Measurements from ENCODE around the gene CCDC60. TPM values are rescaled to one million over a fixed set of nuclear protein-coding genes. Genes with fewer than 3 reads are reported as not detected.

Gene CCDC60
- total and polyA plus RNA-seq, 10 of the 15 experiments (the other 5 are each of a cell fraction or from before 2014, with no cell fraction given), result 0.19 TPM; not detected in 9

GRCh38 chr12:119369161-119369560, 34.6 kb downstream of the CCDC60 start:
- Histone ChIP-seq H3K9me3 (replicated peaks; ENCODE audit: control insufficient read depth, insufficient read depth, low read length) (no peaks in the 10 kb centered on the region), H3K4me2 (ENCODE audit: control insufficient read depth, insufficient read depth) (no peak overlapping the region), H3K4me1 (ENCODE audit: control insufficient read depth, insufficient read depth, low read length) (no peaks in the 10 kb centered on the region), H3K79me2 (ENCODE audit: control insufficient read depth, insufficient read depth, low read length) (no peaks in the 10 kb centered on the region), H3K27me3 (replicated peaks in 1 of 2; ENCODE audit: control insufficient read depth in 2 of 2, insufficient read depth in 2 of 2, low read length in 1 of 2) (no peaks in the 10 kb centered on the region), H3K9ac (ENCODE audit: control insufficient read depth, insufficient read depth, low read length) (no peak overlapping the region), H3K4me3 (no peak overlapping the region), H3K36me3 (ENCODE audit: control insufficient read depth in 2 of 2, insufficient read depth in 2 of 2, low read length in 1 of 2) (no peaks in the 10 kb centered on the region), H3K27ac (ENCODE audit: control insufficient read depth, insufficient read depth) (no peak overlapping the region), H2AFZ (ENCODE audit: control insufficient read depth, low read depth, low read length) (no peak overlapping the region), H4K20me1 (ENCODE audit: control insufficient read depth, insufficient read depth) (no peaks in the 10 kb centered on the region)
- ChIA-PET SMC1A (ENCODE audit: uncharacterized antibody, unreplicated experiment) (no interaction called here), RAD21 (ENCODE audit: unreplicated experiment) (no interaction called here), POLR2A (no interaction called here), CTCF (no interaction called here)
- no peak for TF ChIP-seq ESRRA (IDR thresholded peaks at IDR 0.05; ENCODE audit: low read length)
- TF ChIP-seq, protein P1, sequence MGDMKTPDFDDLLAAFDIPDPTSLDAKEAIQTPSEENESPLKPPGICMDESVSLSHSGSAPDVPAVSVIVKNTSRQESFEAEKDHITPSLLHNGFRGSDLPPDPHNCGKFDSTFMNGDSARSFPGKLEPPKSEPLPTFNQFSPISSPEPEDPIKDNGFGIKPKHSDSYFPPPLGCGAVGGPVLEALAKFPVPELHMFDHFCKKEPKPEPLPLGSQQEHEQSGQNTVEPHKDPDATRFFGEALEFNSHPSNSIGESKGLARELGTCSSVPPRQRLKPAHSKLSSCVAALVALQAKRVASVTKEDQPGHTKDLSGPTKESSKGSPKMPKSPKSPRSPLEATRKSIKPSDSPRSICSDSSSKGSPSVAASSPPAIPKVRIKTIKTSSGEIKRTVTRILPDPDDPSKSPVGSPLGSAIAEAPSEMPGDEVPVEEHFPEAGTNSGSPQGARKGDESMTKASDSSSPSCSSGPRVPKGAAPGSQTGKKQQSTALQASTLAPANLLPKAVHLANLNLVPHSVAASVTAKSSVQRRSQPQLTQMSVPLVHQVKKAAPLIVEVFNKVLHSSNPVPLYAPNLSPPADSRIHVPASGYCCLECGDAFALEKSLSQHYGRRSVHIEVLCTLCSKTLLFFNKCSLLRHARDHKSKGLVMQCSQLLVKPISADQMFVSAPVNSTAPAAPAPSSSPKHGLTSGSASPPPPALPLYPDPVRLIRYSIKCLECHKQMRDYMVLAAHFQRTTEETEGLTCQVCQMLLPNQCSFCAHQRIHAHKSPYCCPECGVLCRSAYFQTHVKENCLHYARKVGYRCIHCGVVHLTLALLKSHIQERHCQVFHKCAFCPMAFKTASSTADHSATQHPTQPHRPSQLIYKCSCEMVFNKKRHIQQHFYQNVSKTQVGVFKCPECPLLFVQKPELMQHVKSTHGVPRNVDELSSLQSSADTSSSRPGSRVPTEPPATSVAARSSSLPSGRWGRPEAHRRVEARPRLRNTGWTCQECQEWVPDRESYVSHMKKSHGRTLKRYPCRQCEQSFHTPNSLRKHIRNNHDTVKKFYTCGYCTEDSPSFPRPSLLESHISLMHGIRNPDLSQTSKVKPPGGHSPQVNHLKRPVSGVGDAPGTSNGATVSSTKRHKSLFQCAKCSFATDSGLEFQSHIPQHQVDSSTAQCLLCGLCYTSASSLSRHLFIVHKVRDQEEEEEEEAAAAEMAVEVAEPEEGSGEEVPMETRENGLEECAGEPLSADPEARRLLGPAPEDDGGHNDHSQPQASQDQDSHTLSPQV (IDR thresholded peaks at IDR 0.05), result no peak
- TF ChIP-seq SMARCA5 (IDR thresholded peaks at IDR 0.05), result no peak
- TF ChIP-seq, protein P2, sequence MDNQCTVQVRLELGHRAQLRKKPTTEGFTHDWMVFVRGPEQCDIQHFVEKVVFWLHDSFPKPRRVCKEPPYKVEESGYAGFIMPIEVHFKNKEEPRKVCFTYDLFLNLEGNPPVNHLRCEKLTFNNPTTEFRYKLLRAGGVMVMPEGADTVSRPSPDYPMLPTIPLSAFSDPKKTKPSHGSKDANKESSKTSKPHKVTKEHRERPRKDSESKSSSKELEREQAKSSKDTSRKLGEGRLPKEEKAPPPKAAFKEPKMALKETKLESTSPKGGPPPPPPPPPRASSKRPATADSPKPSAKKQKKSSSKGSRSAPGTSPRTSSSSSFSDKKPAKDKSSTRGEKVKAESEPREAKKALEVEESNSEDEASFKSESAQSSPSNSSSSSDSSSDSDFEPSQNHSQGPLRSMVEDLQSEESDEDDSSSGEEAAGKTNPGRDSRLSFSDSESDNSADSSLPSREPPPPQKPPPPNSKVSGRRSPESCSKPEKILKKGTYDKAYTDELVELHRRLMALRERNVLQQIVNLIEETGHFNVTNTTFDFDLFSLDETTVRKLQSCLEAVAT (IDR thresholded peaks at IDR 0.05), result no peak
- no peak for TF ChIP-seq CTCF (IDR thresholded peaks at IDR 0.05 in 2 of 3, conservative IDR thresholded peaks at IDR 0.05 in 1 of 3; ENCODE audit: control insufficient read depth in 2 of 3, extremely low read depth in 1 of 3, insufficient read depth in 1 of 3, low read depth in 3 of 3, low read length in 3 of 3)
- no peak for TF ChIP-seq SMAD5 (IDR thresholded peaks at IDR 0.05; ENCODE audit: low read depth)
- in situ Hi-C loops (cut with MboI), result no loop called here
- ATAC-seq (no peak), FAIRE-seq (no peak), DNase-seq (ENCODE audit: low read depth, low spot score) (no peak)
- intact Hi-C loops (cut with micrococcal nuclease; ENCODE audit: unreplicated experiment), result no loop called here
- no TSS peak for BruUV-seq (replicated peaks)
- WGBS (ENCODE audit: insufficient coverage, insufficient replicate concordance, low lambda C conversion rate, missing lambda C conversion rate), result 67% methylated on average over 3 of the region's 3 CpGs

Measured in GM12878 (cell line).